ENCODE data around the gene PBX1.

Gene PBX1

GRCh38 chr1:164753521-164754077, 194.6 kb downstream of the PBX1 start:
- no peak for TF ChIP-seq EZH2phosphoT487 (IDR thresholded peaks at IDR 0.05; ENCODE audit: low read depth)
- TF ChIP-seq CTCF (IDR thresholded peaks at IDR 0.05; ENCODE audit: low read depth, low read length), result no peak
- Histone ChIP-seq H3K4me2 (ENCODE audit: low read length) (no peak overlapping the region), H3K36me3 (replicated peaks; ENCODE audit: low read depth, low read length) (no peaks in the 10 kb centered on the region), H3K27ac (ENCODE audit: low read length) (no peak overlapping the region), H3K79me2 (ENCODE audit: low read length) (no peaks in the 10 kb centered on the region), H3K27me3 (ENCODE audit: low read depth, low read length) (no peaks in the 10 kb centered on the region), H3K9me3 (ENCODE audit: insufficient read depth, low read length) (no peaks in the 10 kb centered on the region), H3K4me1 (ENCODE audit: low read length) (no peaks in the 10 kb centered on the region), H4K20me1 (ENCODE audit: insufficient read depth, low read length) (no peaks in the 10 kb centered on the region), H3K4me3 (ENCODE audit: low read length) (no peak overlapping the region), H3K9ac (ENCODE audit: low read length) (no peak overlapping the region), H2AFZ (ENCODE audit: low read depth, low read length) (no peak overlapping the region)

GRCh38 chr1:164754088-164754600, 195.2 kb downstream of the PBX1 start:
- no peaks in the 10 kb centered on the region for H3K27me3 ChIP-seq (ENCODE audit: low read depth, low read length)
- H3K4me3 ChIP-seq (ENCODE audit: low read length), result no peak overlapping the region
- H3K79me2 ChIP-seq (ENCODE audit: low read length), result no peaks in the 10 kb centered on the region
- no peaks in the 10 kb centered on the region for H3K9me3 ChIP-seq (ENCODE audit: insufficient read depth, low read length)
- no peak for TF ChIP-seq CTCF (IDR thresholded peaks at IDR 0.05; ENCODE audit: low read depth, low read length)
- TF ChIP-seq EZH2phosphoT487 (IDR thresholded peaks at IDR 0.05; ENCODE audit: low read depth), result no peak
- no peaks in the 10 kb centered on the region for H3K4me1 ChIP-seq (ENCODE audit: low read length)
- no peak overlapping the region for H3K27ac ChIP-seq (ENCODE audit: low read length)
- H3K36me3 ChIP-seq (replicated peaks; ENCODE audit: low read depth, low read length), result no peaks in the 10 kb centered on the region
- H3K4me2 ChIP-seq (ENCODE audit: low read length), result no peak overlapping the region
- no peak overlapping the region for H2AFZ ChIP-seq (ENCODE audit: low read depth, low read length)
- H3K9ac ChIP-seq (ENCODE audit: low read length), result no peak overlapping the region
- no peaks in the 10 kb centered on the region for H4K20me1 ChIP-seq (ENCODE audit: insufficient read depth, low read length)

- Histone ChIP-seq H3K4me2 (ENCODE audit: low read length) (no peak overlapping the region), H3K4me3 (ENCODE audit: low read length) (no peak overlapping the region), H4K20me1 (ENCODE audit: insufficient read depth, low read length) (no peaks in the 10 kb centered on the region), H3K36me3 (replicated peaks; ENCODE audit: low read depth, low read length) (no peaks in the 10 kb centered on the region), H2AFZ (ENCODE audit: low read depth, low read length) (no peak overlapping the region), H3K79me2 (ENCODE audit: low read length) (no peaks in the 10 kb centered on the region), H3K9ac (ENCODE audit: low read length) (no peak overlapping the region), H3K27me3 (ENCODE audit: low read depth, low read length) (no peaks in the 10 kb centered on the region), H3K9me3 (ENCODE audit: insufficient read depth, low read length) (no peaks in the 10 kb centered on the region), H3K4me1 (ENCODE audit: low read length) (no peaks in the 10 kb centered on the region), H3K27ac (ENCODE audit: low read length) (no peak overlapping the region)
- TF ChIP-seq EZH2phosphoT487 (IDR thresholded peaks at IDR 0.05; ENCODE audit: low read depth), result no peak
- TF ChIP-seq CTCF (IDR thresholded peaks at IDR 0.05; ENCODE audit: low read depth, low read length), result no peak
Measured at GRCh38 chr1:164755690-164756089, 196.7 kb downstream of the PBX1 start.

GRCh38 chr1:164756741-164757140, 197.8 kb downstream of the PBX1 start:
- no peaks in the 10 kb centered on the region for H3K27me3 ChIP-seq (ENCODE audit: low read depth, low read length)
- H3K36me3 ChIP-seq (replicated peaks; ENCODE audit: low read depth, low read length), result no peaks in the 10 kb centered on the region
- no peak overlapping the region for H2AFZ ChIP-seq (ENCODE audit: low read depth, low read length)
- no peaks in the 10 kb centered on the region for H3K9me3 ChIP-seq (ENCODE audit: insufficient read depth, low read length)
- no peaks in the 10 kb centered on the region for H4K20me1 ChIP-seq (ENCODE audit: insufficient read depth, low read length)
- no peak overlapping the region for H3K4me3 ChIP-seq (ENCODE audit: low read length)
- no peak for TF ChIP-seq CTCF (IDR thresholded peaks at IDR 0.05; ENCODE audit: low read depth, low read length)
- TF ChIP-seq EZH2phosphoT487 (IDR thresholded peaks at IDR 0.05; ENCODE audit: low read depth), result no peak
- no peak overlapping the region for H3K4me2 ChIP-seq (ENCODE audit: low read length)
- no peak overlapping the region for H3K9ac ChIP-seq (ENCODE audit: low read length)
- H3K4me1 ChIP-seq (ENCODE audit: low read length), result no peaks in the 10 kb centered on the region
- H3K27ac ChIP-seq (ENCODE audit: low read length), result no peak overlapping the region
- H3K79me2 ChIP-seq (ENCODE audit: low read length), result no peaks in the 10 kb centered on the region

All from OCI-LY3 (cell line).